IPS-NIHi7 (cell line): ENCODE data around the gene MYH9.

ENCODE experiments used
- DNase-seq: peaks from one replicate; pipeline ENCODE4 v3.0.0; 2012; ENCODE audit warnings: mixed read lengths; ENCODE audit errors: extremely low spot score

Gene MYH9

DNA sequence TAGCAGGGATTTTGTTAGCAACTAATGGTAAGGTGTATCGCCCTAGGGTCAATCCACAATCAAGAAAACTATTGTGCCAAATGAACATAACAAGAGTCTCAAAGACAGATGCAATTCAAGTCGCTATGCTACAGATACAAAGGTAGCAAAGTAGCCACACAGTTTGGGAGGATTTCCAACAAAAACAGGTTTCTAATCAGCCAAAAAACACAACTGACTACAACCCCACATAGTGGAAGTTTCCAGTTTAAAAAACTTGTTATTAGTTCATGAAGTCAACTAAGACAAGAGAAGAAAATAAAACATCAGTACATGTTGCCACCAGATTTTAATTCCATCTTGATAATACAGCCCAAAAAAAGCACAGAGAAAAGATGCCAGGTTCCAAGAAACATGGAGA, 38.0 kb downstream of the MYH9 start:
- no peak for DNase-seq

DNA sequence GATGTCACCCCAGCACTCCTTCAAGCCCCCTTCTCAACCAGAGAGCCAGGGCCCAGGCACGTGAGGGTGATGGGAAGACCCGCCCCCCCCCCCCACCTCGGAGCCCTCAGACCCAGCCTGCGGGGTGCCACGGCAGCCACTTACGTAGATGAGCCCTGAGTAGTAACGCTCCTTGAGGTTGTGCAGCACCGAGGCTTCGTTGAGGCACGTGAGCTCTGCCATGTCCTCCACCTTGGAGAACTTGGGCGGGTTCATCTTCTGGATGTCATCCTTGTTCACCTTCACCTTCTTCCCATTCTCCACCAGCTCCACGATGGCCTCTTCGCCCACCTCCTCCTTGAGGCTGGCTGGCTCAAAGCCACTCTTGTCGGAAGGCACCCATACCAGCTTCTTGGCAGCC, 39.0 kb downstream of the MYH9 start:
- DNase-seq, result no peak

DNA sequence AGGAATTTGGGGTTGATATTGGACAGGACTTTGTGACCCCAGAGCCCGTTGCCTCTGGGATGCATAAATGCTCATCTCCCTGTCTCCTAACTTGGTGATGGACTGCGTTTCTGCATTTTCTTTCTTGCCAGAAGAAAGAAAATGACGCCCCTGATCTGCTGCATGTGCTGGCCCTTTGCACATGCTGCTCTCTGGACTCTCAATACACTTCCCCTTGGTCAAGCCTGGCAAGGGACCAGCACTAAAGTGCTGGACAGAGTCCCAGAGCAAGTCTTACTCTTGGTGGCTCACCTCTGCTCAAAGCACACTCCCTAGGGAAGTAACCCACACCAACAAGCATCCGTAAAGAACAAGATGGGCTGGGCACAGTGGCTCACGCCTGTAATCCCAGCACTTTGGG, 40.7 kb downstream of the MYH9 start:
- no peak for DNase-seq

DNA sequence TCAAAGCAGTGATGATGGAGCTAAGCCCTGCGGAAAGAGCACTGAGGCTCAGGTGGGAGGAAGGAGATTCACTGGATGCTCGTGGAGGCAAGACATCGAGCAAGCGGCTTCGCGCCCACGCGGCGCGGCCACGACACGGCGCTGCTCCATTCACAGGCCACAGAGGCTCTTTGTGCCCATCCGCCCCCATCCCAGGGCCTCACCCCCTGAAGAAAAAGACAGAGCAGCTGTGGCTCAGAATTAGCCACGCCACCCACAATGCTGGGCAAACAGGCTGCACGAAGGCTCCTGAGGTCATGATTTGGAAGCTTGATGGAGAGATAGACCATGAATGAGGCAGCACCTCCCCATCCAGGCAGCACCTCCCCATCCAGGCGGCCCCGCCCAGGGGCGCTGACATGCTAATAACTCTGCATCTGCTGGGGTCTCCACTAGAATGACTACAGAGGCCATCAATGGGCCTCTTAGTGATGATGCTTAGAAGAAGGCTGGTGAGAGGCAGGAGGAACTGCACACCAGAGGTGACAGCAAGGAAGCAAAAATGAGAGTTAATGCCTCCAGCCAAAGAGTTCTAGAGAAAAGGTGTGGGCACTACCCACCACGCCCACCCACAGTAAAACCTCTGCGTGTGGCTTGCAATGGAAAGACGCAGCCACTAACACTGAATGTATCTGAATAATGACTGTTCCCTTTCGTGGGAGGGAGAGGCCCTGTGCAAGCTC, 43.5 kb downstream of the MYH9 start:
- DNase-seq, result no peak

DNA sequence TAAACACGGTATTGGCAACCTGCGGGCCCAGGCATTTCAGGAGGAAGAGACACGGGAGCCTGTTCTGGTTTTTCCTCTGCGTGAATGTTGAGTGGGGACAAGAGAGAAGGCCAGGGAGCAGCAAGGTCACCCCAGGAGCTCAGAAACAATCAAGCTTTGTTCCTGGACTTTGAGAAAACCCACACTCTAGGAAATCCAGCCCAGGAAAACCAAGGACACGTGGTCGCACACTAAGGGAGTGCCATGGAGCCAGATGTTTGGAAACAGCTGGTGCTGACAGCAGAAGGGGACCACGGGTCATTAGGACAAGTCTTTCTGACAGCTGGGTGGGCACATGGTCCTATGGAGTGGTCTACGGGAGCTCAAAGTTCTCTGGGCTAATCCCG, 44.1 kb downstream of the MYH9 start:
- DNase-seq, result no peak

DNA sequence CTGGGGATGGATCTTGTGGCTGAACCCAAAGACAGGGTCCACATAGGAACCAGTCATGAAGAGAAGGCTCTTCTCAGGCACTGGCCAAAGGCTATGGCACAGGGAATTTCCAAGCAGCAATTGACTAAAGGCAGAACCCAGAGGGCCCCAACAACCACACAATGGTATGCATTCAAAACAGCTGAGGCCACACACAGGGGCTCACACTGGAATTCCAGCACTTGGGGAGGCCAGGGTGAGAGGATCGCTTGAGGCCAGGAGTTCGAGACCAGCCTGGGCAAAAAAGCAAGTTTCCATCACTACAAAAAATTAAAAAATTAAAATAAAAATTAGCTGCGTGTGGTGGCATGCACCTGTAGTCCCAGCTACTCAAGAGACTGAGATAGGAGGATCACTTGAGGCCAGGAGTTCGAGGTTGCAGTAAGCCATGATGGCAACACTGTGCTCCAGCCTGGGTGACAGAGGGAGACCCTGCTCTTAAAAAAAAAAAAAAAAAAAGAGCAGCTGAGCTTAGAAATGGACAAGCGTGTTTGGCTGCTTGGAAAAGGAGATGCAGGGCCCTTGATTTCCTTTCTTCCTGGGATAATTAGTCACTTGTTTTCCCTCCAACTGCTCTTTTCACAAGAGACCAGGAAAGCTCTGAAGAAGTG, 44.6 kb downstream of the MYH9 start:
- no peak for DNase-seq

DNA sequence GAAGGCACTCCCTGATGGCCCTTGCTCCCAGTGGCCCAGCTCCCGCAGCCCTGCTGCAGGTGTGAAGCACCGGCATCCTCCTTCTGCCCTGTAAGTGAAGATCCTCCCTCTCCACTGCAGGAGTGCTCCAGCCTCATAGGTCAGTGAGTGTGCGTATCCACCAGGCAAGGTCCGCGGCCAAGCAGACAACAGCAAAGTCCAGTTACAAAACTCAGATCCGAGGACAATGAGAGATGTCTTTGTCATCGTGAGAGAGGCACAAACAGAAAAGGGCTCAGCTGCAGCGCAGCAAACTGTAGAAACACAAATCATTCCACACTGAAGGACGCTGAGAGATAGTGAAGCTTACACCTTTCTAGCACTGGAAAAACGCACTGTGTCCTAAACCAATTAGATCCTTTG, 46.1 kb downstream of the MYH9 start:
- no peak for DNase-seq

DNA sequence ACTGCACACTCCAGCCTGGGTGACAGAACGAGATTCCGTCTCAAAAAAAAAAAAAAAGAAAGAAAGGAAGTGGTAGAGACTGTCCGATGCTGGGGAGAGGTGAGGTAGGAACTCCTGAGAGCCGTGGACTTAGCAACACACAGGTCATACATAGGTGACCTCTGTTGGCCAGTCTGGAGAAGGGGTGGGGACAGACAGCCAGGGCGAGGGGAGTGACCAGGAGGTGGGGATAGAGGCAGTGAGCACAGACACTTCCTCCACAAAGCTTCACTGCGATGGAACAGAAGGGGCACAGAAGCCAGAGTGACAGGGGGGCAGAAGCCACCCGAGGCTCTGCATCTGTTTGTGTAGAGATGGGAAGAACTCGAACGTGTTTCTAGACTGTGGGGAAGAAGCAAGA, 47.1 kb downstream of the MYH9 start:
- DNase-seq, result peak; percentile 25

DNA sequence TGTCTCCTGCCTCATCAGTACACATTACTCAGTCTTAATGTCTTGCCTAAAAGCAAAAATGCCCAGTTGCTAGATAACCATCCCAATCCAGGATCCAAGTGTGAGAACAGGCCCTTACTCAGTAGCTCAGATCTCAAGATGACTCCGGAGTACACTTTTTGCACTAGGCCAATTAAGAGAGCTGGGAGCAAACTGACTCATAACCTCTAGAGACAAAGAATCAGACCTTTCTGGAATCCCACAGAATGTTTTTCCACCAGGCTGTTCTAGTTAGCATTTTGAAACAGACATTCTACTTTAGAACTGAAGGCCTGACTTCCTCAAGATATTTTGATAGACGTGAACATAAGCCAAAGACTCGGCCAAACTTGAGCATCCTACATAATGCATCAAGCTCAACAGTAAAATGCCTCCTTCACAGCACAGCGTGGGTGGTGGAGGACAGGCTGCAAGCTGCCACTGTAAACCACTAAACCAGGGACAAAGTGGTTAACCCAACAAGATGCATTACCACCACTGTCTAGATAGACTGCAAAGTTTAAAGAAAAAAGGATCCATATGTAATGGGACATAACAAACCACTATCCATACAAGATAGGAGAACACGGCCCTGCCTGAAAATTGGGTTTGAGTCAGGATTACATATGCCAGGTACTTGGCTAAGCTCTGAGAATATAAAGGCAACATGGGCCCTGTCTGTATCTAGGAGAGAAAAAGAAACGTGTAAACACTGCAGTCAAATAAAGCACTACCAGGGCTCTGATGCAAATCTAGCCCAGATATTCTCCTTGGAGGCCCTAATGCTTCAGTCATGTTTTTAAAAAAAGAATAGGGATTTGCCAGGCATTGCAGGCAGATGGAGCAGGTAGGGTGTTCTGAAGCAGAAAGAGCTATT, 48.3 kb downstream of the MYH9 start:
- DNase-seq, result no peak

DNA sequence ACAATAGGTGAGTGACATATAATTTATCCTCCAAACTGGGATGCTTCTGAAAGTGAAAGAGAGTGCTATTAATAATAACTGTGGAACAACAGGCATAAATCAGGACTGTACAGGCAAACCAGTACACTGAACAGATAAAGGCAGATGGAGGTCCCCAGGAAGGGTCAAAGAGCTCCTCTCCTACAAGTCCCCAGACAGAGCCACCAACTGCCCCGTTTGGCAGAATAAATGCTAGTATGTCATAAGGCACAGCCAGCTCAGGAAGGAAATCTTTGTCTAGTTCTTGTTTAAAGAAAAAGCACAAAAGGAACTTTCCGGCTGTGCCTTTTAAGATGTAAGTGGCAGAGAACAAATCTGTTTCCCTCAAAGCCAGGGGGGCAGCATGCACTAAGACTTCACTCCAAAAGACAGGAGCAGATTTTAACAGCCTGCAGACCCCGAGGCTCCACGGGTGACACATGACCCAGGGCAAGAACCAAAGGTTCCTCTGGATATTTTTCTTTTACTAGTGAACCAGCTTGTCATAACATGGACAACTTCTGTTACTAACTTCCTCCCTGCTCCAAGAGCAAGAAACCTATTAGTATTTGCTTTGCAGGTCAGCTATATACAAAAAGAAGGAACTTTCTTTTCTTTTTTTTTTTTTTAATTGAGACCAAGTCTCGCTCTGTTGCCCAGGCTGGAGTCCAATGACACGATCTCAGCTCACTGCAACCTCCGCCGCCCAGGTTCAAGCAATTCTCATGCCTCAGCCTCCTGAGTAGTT, 50.2 kb downstream of the MYH9 start:
- DNase-seq, result no peak

DNA sequence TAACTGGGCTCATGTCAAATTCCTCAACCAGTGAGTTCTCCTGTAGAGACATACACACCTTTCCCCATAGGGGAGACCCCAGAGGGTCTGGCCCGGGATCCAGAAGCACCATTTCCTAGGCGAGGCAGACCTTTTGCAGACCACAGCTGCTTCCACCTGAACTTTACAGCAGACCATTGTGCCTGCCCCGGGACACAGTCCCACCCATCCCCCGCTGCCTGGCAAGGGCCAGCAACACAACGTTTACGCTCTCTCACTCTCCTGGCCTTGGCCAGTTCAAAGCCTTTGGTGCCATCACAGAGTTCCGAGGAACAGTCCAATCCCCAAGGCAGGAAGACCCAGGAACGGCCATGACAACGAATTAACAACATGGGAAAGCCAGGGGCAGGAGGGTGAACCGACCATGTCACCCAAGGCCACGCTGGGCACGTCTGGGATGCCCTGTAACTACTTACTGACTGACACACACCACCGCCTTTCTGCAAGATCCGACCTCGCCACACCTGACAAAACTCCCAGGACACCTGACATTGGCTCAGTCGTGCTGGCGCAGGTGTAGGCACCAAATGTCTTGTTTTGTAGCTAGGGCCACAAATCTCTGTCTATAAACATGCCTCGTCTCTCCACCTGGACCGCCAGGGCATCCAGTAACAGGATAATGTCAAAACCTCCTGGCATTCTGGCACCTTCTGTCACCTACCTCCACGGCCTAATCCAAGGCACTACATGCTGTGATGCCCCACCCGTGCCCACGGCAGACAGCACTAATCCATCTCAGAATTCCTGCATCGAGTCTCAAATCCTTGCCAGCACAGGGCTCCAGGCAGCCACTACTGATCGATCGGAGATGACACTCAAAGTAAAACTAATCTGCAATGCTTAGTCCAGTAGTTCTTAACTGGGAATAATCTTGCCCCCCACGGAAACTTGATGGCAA, 51.3 kb downstream of the MYH9 start:
- no peak for DNase-seq

DNA sequence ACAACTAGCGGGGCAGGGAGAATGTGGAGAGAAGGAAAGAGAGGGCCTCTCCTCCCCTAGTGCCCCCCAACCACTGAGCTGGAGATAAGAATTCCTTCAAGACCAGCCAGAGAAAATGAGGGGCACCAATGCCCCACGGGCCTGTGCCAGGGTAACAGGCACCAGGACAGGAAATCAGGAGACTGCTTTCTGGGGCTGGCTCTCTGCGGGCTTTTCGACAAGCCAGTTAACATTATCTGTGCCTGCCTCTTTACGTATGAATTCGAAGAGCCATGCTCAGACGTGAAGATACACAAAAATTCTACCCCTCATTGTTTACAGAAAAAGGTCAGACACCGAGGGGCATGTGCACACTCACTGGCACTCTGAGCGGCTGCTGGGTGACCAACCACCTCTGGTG, 52.1 kb downstream of the MYH9 start:
- no peak for DNase-seq

DNA sequence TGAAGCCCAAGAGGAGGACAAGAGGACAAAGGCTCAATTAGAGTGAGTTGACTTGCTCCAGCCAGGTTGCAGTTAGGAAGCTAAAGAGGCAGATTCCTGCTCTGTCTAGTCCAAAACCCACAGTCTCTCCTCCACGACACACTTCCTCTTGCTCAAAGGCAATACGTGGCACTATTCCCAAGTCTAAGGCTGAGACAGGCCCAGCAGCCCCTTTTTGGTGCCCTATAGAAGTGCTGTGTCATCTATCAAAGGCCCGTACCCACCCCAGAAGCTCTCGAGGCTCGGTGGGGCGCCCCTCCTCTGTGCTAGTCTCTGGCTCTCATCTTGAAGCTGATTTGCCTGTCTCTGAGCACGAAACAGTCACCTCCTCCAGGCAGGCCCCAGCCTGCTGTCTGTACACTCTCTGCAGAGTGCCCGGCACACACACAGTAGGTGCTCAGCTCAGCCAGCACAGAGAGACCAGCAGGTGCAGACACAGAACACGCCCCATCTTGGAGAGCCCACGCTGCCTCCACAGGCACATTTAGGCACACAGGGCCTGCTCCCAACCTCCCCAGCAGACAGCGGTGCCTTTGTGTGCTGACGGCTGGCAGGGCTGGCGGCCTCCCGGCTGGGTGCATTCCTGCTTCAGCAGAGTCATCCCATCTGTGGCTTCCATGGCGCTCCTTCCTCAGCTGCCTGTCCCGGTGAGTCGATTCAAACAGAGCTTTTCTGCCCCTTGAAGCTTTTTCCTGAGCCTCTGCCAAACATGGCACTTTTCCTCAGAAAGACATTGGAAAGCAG, 52.8 kb downstream of the MYH9 start:
- DNase-seq, result no peak

DNA sequence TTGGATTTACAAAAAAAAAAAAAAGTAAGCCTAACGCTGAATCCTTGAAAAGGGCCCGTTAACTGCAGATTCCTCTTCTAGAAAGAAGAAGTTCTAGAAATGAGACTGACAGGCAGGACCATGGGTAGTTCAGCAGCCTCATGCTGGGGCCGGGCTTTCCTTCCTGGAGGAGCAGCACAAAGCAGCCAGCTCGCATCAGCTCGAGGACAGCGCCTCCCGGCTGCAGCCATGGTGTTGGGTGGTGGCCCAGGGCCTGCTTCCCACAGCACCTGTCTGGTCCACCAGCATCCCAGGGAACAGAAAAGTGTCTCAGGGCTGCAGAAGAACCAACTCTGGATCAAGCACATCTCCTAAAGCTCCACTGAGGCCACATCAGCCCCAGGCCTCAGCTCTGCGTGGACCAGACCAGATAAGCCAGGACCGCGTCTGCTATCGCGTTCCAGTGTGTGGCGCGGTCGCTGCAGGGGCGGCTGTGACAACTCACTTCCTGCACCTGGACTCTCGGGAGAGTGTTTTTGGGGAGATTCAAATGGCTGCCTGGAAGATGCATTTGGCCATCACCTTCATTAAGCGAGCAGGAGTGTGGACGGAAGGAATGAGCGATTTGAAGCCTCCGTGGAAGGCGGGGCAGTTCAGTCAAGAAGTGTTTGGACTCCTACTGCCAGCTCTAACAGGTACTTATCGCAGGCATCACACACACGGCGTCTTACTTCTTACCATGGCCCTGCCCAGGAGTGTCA, 53.5 kb downstream of the MYH9 start:
- DNase-seq, result peak; percentile 55

DNA sequence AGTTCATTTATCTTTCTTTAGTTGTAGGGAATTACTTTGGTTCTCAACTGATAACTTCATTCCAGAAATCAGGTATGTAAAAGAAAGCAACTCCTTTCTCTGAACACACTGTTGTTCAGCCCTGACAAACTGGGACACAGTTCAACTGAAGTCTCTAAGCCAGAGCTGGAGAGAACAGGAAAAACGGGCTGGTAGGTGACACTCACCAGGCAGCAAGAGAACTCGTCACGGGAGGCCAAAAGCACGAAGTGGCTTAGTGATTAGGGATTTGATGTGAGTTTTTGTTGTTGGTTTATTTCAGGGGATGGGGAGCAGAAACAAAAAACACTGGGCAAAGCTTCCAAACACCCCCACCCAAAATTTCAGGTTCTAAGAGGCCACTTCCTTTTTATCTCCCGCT, 54.1 kb downstream of the MYH9 start:
- DNase-seq, result no peak

DNA sequence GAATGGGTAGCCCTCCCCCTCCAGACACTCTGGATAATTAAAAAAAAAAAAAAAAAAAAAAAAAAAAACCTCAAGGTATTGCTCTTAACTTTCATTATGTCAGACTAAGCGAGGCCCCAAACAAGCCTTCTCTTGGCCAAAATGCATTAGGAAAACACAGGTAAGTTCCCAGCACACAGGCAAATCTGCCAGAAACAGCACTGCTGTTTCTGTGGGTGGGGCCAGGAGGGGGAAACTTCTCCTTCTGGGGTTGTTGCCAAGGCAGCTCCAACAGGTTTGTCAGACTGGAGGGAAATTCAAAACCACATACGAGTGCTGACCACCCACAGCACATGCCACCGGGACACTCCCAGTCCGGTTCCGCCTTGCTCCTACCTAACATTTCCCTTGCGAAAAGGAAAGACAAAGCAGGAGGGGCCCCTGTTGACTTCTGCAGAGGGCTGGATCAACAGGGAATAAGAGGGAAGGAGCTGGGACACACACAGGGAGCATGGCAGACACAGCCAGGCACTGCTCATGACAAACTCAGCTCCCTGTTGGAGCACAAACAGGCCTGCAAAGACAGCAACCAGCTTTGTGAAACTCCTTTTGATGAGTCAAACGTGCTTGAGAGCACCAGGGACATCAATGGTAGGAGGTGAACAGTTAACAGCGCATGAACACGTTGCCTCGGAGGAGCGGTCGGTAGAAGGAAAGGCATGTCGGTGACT, 55.0 kb downstream of the MYH9 start:
- DNase-seq, result peak; percentile 20

DNA sequence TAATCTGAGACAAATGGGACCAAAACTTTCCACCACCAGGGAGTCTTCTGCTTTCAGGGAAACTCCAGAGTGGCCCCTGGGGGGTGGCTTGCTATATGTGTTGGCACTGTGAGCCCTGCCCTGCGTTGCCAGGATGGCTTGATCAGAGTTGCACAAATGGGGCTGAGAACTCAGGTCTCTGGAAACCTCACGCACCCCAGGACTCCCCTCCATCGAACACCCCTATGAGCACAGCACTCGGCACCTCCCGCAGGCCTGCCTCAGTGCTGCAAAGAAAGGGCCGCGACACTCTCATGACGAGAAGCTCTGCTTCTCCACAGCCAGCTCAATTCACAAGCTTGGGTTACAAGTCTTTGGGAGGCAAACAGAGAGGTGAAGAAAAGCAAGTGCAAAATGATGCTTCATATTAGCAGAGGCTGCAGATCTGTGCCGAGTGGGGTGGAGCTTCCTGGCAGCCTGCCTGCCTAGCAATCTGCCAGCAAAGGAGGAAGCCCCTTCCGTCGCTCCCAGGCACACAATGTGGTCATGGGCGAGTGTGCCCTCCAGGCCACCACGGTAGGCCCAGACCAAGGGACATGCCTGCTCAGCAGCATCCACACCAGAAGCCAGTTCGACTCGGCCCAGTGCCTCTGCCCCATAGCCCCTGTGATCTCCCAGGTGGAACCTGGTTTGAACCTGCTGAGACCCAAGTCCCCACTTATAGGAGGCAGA, 55.7 kb downstream of the MYH9 start:
- DNase-seq, result no peak

DNA sequence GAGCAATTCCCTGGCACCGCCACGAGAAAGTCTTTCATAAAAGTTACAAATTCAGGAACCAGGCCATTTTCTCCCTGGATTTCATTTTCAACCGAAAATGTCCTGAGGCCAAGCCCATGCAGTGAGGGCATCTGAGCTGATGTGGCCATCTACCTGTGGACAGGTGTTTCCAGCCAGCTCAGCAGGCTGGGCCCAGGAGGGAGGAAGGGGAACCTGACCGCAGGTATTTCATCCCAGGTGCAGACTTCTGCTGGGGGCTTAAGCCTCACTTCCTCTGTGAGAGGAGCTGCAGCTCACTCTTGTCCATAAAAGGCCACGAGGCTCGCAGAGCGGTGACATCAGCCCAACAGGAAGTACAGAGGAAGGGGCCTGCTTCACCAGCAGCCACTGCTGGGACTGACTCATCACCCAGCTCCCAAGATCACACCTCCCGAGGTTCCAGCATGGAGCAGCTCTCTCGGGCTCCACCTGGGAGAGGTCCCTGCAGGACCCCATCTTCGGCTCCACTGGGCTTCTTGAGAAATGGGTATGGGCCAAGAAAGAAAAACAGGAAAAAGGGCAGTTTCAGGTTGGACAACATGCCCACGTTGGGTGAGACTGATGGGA, 56.4 kb downstream of the MYH9 start:
- peak; percentile 71 for DNase-seq
